Endothelial cell of hepatic sinusoid (primary cell): ENCODE results near the gene TEDDM1.
"Not testable (repeated sequence)": the region's sequence is repeated elsewhere in the genome, so short reads cannot be mapped to it uniquely, and the experiment has no call there.

ENCODE experiments used
- in situ Hi-C: cut with HindIII; loops from 2 replicates; pipeline ENCODE4 v1.10.0; 2017; ENCODE audit warnings: low sequenced_read_pairs

Gene TEDDM1

DNA sequence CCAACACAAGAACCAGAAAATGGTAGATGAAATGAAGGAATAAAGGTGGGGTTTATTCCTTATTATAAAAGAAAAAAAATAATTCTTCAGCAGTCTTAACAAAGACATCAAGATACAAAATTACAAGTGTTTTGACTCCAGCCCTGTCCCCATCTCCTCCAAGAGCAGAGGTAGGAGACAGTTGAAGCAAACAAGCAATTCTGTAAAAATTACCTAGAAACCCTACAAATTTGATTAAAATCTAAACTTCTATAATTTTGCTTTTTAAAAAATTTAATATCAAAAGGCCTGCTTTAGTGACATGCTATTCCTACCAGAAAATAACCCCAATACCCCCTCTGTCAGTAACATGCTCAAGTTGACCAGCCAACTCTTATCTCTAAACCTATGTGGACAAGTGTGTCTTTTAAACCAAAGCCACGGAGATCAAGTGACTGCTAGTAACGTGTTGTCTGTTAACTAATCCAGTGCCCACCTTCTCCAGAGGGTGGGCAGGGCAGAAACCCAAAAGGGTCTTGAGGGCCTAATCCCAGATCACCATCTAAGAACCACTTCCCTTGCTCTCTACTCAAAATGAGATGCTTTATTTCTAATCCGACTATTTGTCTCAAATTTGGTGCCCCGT lies 17.3 kb downstream of the TEDDM1 start:
- in situ Hi-C loops: no loop called here

DNA sequence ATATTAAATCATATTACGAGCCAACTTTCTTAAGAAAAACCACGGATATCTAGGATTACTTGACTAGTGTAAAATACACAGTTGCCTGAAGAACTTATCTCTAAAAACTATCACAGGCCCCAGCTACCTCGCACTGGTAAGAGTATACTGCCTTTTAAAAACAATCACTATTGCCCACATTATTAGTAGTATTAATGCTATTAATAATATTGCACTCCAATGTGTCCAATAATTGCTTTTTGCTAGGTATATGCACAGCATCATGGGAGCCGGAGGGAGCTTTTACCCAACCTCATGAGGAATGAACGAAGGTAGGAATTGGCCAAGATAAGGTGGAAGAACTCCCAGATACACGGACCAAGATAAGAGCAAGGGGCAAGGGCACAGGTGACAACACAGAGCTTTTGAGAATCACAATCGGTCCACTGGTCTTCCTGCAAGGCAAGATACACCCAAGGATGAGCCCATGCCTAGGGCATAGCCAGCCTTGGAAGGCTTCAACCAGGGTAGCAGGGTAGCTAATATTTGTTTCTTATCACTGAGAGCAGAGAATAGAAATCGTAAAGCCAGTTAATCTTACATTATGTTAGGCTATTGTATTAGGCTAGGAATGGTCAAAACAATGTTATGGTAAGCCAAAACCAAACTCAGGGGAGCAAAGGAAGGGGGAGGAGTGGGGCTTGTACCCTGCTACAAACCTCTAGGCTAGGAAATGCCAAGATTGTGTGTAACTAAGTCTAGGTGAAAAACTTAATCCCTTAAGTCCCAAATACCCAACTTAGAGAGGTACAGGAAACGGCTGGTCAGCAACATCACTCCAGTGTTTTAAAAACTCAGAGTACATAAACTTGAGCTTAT lies 18.3 kb downstream of the TEDDM1 start:
- in situ Hi-C loops: no loop called here

GRCh38 chr1:182380199-182380598 lies 20.3 kb downstream of the TEDDM1 start:
- in situ Hi-C loops: no loop called here

DNA sequence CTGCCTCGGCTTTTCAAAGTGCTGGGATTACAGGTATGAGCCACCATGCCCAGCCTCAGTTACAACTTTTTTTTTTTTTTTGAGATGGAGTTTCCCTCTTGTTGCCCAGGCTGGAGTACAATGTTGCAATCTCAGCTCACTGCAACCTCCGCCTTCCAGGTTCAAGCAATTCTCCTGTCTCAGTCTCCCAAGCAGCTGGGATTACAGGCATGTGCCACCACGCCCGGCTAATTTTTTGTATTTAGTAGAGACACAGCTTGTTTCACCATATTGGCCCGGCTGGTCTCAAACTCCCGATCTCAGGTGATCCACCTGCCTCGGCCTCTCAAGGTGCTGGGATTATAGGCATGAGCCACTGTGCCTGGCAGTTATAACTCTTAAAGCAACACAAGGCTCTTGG lies 20.7 kb downstream of the TEDDM1 start:
- in situ Hi-C loops: not testable (repeated sequence)

GRCh38 chr1:182376936-182377574 lies 23.4 kb downstream of the TEDDM1 start:
- in situ Hi-C loops: no loop called here

DNA sequence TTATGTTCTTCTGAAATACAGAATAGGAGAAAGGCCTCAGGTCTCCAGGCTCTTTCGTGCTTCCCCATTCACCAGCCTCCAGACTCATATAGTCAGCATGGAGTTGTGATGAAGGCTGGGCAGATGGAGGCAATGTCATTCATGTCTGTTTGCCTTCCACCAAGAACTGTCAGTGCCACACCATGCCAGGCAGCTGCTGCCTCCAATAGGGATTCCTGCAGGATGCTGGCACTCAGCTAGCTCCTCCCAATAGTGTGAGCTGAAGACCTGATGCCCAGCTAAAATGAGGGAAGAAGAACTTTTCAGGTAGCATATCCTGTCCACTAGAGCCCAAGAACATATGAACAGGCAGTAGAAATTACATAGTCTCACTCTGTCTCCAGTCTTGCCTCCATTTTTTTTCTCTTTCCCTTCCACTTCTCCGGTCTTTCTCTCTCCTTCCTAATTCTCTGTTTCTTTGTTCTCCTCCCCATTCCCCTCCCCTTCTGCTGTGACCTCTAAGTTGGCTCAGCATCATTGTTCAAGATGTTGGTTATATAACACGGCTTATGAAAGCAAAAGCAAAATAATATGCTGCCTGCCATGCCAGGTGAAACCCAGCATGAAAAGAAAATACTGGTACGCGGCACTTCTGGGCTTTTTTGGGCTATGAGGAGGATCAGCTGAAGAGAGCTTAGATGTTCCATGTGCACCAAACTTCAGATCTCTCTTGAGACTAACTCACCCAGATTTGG lies 26.2 kb downstream of the TEDDM1 start:
- in situ Hi-C loops: no loop called here

GRCh38 chr1:182370532-182370931 lies 29.9 kb downstream of the TEDDM1 start:
- in situ Hi-C loops: no loop called here

GRCh38 chr1:182368903-182369302 lies 31.6 kb downstream of the TEDDM1 start:
- in situ Hi-C loops: no loop called here

- in situ Hi-C loops: no loop called here
Observed at GRCh38 chr1:182368358-182368757, 32.1 kb downstream of the TEDDM1 start.

DNA sequence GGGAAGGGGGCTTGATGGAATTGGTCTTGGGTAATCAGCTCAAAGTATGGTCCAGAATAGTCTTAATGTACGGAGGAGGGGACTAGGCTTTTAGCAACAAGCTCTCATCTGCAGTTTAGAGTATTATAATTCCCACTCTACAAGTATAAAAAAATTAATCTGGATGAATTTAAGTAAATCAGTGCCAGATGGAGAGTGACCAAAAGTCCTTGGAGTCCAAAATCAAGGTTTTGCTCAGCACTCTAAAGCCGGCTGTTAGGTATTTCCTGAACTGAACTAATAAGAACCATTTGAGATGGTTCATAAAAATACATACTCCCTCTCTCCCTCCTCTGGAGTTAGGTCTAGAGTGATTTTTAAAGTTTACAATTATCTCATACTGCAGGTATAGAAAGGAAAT lies 32.5 kb downstream of the TEDDM1 start:
- in situ Hi-C loops: no loop called here

DNA sequence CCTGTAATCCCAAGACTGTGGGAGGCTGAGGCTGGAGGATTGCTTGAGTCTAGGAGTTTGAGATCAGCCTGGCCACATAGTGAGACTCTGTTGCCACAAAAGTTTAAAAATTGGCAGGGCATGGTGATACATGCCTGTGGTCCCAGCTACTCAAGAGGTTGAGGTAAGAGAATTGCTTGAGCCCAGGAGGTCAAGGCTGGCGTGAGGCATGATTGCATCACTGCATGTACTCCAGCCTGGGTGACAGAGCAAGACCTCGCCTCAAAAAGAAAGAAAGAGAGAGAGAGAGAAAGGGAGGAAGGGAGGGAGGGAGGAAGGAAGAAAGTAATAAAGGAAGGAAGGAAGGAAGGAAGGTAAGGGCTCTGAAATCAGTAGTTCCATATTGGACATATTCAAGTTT lies 33.9 kb downstream of the TEDDM1 start:
- in situ Hi-C loops: no loop called here

GRCh38 chr1:182359645-182360044 lies 40.8 kb downstream of the TEDDM1 start:
- in situ Hi-C loops: no loop called here

DNA sequence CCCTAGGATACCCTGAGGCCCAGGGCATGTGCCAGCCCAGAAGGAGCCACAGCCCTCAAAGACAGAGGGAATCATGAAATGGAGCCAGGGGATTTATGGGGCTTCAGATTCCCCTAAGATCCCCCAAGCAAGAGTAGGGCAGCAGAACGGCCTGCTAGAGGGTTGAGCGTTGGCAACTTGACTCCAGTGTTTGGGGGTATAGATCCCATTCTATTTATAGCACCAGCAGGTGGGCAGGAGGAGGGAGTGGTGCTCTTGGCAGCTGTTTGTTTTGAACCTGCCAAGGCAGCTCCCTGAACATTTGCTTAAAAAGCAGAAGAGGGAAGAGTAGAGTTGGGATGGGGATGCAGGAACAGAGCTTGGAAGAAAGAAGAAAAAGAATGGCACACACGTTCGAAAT lies 42.6 kb downstream of the TEDDM1 start:
- in situ Hi-C loops: no loop called here

DNA sequence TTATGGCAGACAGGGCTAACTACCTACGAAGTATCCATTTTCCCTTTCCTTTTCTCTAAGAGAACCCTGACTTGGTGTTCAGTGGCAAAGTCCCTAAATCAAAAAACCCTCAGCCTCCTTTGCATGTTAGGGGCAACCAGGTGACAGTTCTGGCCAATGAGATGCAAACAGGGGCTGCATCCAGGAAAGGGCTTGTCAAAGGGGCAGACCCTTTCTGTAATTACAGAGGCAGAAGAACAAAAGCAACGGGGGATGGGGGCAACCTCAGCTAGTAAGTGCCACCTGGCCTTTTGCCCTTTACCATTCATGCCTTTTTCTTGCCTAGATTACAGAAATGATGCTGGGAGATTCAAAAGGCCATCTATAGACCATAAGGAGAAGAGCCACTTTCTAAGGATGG lies 43.3 kb downstream of the TEDDM1 start:
- in situ Hi-C loops: no loop called here

DNA sequence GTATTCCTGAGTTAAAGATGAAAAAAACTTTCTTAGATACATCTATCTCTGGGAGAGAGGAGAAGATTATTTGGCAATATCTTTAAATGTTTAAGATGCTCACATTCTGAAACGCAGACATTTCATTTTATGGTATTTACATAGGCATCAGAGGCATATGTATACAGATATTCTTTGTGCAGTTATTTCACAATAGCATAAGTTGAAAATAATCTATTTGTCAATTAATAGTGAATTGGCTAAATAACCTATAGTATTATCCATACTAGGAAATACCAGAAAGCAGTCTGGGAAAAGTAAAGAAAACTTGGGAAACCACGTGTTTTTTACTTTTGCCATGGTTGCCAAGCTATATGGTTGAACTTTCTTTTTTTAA lies 44.8 kb downstream of the TEDDM1 start:
- in situ Hi-C loops: no loop called here

GRCh38 chr1:182351790-182352364 lies 48.6 kb downstream of the TEDDM1 start:
- in situ Hi-C loops: no loop called here

GRCh38 chr1:182350839-182351238 lies 49.6 kb downstream of the TEDDM1 start:
- in situ Hi-C loops: no loop called here

DNA sequence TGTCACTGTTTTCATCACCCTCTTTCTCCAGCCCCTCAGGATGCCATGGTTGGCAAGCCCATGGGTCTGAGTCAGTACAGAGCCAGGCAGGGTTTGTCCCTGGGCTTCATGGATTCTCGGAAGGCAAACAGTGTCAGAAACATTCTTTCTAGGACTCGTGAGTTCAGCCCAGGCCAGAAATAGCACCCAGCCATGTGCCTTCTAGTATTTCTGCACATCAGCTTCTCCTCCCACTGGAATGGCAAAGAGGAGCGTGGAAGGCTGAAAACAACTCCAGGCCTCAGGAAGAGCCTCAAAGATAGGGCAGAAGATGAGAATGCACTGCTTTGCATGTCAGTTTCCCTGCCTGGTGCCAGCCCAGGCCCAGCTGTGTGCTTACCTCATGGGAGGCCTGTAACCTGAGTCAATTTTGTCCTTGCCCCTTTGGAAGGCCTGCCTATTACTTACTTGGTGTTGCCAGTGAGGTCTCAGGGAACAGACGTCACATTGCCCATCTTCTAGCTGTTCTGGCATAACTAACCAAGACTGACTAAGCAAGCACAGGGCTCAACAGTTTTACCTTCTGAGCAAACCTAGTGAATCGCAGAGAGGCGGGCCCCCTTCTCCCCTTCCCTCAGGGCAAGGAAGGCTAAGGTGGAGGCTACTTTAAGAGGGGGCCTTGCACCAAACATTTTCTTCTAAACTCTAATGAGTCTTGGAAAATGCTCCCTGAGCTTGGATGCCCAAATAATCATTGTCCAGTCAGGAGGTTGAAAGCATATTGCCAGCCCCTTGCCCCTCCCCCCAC lies 51.3 kb downstream of the TEDDM1 start:
- in situ Hi-C loops: no loop called here
